Measurements from ENCODE around the gene ADAMTS2. TPM values are rescaled to one million over a fixed set of nuclear protein-coding genes. Genes with fewer than 3 reads are reported as not detected.

ADAMTS2 gene
- total RNA-seq, 1 donor from 2014 or later: 23.5 TPM

DNA sequence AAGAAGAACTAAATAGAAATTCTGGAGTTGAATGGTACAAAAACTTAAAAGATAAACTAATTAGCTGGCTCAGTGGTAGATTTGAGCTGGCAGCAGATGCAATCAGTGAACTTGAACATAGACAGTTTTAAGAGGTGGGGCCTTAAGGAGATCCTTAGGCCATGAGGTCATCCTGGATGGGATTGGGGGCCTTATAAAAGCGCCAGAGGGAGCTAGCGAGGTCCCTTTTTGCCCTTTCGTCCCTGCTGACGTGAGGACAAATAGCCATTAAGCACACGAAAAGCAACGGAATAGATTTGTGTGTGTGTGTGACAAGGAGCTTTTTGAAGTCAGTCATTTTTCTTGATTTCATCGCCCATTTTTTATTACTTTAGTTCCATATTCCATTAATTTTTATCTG lies 201.8 kb downstream of the ADAMTS2 start:
- Mint-ChIP-seq H3K4me1 (ENCODE audit: low read depth, unreplicated experiment) (peaks cover 22% of the 10 kb centered on the region), H3K4me3 (ENCODE audit: unreplicated experiment) (no peak overlapping the region), H3K27ac (ENCODE audit: unreplicated experiment) (no peak overlapping the region), H3K36me3 (ENCODE audit: unreplicated experiment) (no peaks in the 10 kb centered on the region), H3K27me3 (ENCODE audit: unreplicated experiment) (peaks cover 5% of the 10 kb centered on the region), H3K9me3 (ENCODE audit: unreplicated experiment) (peaks cover 3% of the 10 kb centered on the region)
- DNase-seq: peak; percentile 43
- TF ChIP-seq CTCF (IDR thresholded peaks at IDR 0.05; ENCODE audit: partially characterized antibody, unreplicated experiment): peak; percentile 23

DNA sequence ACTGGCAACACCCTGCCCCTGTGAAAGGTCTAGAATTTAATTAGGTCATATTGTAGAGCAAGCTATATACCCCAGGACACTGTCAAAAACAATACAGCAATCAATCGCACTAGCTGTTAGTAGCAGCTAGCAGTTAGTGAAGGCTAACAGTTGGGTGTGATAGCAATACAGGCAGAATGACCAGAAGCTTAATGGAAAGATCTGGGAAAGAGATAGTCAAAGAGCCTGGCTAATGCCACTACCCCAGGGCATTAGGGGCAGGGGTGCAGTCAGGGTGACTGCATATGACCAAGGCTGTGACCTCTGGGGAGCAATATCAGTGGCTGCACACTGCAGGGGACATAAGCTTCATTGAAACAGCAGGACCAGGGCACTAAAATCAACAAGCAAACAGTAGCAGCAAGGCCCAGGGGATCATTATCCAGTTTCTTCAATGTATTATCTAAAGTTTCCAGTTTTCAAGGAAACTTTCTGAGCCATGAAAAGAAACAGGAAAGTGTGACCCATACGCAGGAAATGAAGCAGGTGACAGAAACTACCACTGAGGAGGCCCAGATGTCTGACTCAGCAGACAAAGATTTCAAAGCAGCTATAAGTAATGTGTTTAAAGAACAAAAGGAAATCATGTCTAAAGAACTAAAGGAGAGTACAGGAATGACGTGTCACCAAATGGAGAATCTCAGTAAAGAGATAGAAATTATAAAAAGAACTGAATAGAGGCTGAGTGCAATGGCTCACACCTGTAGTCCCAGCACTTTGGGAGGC lies 202.6 kb downstream of the ADAMTS2 start:
- H3K36me3 Mint-ChIP-seq (ENCODE audit: unreplicated experiment): no peaks in the 10 kb centered on the region
- peaks cover 21% of the 10 kb centered on the region for H3K4me1 Mint-ChIP-seq (ENCODE audit: low read depth, unreplicated experiment)
- peaks cover 2% of the 10 kb centered on the region for H3K9me3 Mint-ChIP-seq (ENCODE audit: unreplicated experiment)
- H3K4me3 Mint-ChIP-seq (ENCODE audit: unreplicated experiment): no peak overlapping the region
- DNase-seq: no peak
- no peak for TF ChIP-seq CTCF (IDR thresholded peaks at IDR 0.05; ENCODE audit: partially characterized antibody, unreplicated experiment)
- no peak overlapping the region for H3K27ac Mint-ChIP-seq (ENCODE audit: unreplicated experiment)
- peaks cover 5% of the 10 kb centered on the region for H3K27me3 Mint-ChIP-seq (ENCODE audit: unreplicated experiment)

DNA sequence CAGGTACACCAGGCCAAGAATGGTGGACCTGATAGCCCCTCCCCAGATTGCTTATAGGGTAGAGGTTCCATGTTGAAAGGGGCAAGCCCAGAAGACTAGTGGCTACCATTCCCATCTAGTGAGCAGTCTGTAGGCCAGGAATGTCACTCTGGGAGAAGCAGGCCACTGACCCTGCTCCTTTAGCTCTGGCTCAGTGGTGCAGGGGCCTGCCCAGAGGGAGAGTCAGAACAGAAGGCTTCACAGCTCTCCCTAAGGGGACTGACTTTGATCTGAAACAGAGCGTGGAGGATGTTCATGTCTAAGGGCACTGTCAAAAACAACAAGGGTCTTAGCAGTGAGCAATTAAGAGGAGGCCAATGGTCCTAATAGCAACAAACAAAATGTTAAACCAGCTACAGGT lies 203.4 kb downstream of the ADAMTS2 start:
- H3K4me1 Mint-ChIP-seq (ENCODE audit: low read depth, unreplicated experiment): peaks cover 19% of the 10 kb centered on the region
- no peak for DNase-seq
- peaks cover 1% of the 10 kb centered on the region for H3K27me3 Mint-ChIP-seq (ENCODE audit: unreplicated experiment)
- H3K9me3 Mint-ChIP-seq (ENCODE audit: unreplicated experiment): peaks cover 1% of the 10 kb centered on the region
- no peaks in the 10 kb centered on the region for H3K36me3 Mint-ChIP-seq (ENCODE audit: unreplicated experiment)
- TF ChIP-seq CTCF (IDR thresholded peaks at IDR 0.05; ENCODE audit: partially characterized antibody, unreplicated experiment): no peak
- no peak overlapping the region for H3K27ac Mint-ChIP-seq (ENCODE audit: unreplicated experiment)
- no peak overlapping the region for H3K4me3 Mint-ChIP-seq (ENCODE audit: unreplicated experiment)

DNA sequence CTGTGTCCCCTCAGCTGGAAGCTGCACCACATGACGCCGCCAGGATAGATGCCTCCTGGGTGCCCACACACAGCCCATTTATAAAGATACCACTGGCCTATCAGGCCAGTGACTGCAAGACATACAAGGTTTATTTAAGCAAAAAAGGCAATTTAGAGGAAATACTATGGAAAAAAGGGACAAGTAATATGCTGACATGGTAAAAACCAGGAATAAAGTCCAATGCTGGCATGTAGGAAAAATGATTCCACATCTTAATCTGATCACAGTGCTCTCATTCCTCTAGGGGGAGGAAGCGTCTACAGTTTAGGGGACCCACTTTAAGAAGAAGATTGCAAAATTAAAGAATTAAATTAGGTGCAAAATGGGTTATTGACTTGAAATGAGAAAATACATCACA lies 205.0 kb downstream of the ADAMTS2 start:
- H3K36me3 Mint-ChIP-seq (ENCODE audit: unreplicated experiment): no peaks in the 10 kb centered on the region
- no peak overlapping the region for H3K27ac Mint-ChIP-seq (ENCODE audit: unreplicated experiment)
- no peak overlapping the region for H3K4me3 Mint-ChIP-seq (ENCODE audit: unreplicated experiment)
- TF ChIP-seq CTCF (IDR thresholded peaks at IDR 0.05; ENCODE audit: partially characterized antibody, unreplicated experiment): no peak
- H3K27me3 Mint-ChIP-seq (ENCODE audit: unreplicated experiment): peaks cover 4% of the 10 kb centered on the region
- DNase-seq: no peak
- H3K4me1 Mint-ChIP-seq (ENCODE audit: low read depth, unreplicated experiment): peaks cover 19% of the 10 kb centered on the region
- peaks cover 4% of the 10 kb centered on the region for H3K9me3 Mint-ChIP-seq (ENCODE audit: unreplicated experiment)

DNA sequence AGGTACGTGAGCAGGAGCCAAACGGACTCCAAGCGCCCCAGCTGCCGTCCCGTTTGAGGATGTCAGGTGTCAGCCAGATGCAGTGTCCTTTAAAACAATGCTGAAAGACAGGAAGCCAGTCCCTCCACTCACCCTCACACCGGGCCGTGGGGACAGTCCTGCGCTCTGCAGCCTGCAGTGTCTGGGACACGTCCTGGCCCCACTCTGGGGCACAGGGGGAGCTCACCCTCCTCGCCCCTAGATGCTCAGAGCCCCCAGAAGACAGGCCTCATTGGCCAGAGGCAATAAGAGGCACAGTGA lies 205.4 kb downstream of the ADAMTS2 start:
- TF ChIP-seq CTCF (IDR thresholded peaks at IDR 0.05; ENCODE audit: partially characterized antibody, unreplicated experiment): no peak
- Mint-ChIP-seq H3K27ac (ENCODE audit: unreplicated experiment) (no peak overlapping the region), H3K9me3 (ENCODE audit: unreplicated experiment) (peaks cover 4% of the 10 kb centered on the region), H3K27me3 (ENCODE audit: unreplicated experiment) (peaks cover 4% of the 10 kb centered on the region), H3K4me3 (ENCODE audit: unreplicated experiment) (no peak overlapping the region), H3K4me1 (ENCODE audit: low read depth, unreplicated experiment) (peaks cover 19% of the 10 kb centered on the region), H3K36me3 (ENCODE audit: unreplicated experiment) (no peaks in the 10 kb centered on the region)
- no peak for DNase-seq

All from glutamatergic neuron (in vitro differentiated cells).